ENCODE results near the gene CIAO2B.

CIAO2B gene

DNA sequence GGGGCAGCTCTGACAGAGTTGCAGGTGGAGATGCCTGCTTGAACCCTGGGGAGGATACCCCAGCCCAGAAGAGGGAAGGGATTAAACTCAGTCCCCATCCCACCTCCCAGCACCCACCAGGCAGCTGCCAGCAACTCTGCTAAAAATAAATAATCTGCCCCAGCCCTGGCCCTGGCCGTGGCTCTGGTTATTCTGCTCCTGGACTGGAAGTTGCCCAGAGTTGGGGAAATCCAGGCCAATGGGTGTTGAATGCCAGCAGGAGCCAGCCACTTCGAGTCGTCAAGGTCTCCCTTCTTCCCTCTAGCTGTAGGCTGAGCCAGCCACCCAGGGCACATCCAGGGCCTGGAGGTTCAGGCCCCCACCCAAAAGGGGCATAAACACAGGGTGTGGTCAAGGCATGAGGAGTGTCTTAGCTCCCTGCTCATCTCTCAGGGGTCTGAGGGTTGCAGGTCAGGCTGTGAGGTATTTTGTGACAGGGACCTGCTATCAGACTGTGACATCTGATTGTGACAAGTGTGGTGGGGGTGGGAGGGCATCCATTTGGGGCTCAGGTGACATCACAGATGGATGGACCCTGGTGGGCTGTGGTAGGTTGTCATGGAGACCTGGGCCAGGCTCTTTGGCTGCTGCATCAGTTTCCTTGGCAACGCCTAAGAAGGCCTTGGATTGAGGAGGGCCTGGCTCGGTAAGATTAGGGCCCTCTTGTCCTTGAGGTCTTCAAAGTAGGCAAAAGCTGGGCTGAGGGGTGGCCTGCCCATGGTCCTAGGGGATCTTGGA lies 7.8 kb downstream of the CIAO2B start:
- Histone ChIP-seq H3K4me1 (ENCODE audit: insufficient read depth, low read length, poor library complexity, severe bottlenecking) (no peaks in the 10 kb centered on the region), H3K27me3 (ENCODE audit: insufficient read depth, low read length, poor library complexity, severe bottlenecking) (no peaks in the 10 kb centered on the region), H4K20me1 (ENCODE audit: insufficient read depth, low read length, poor library complexity, severe bottlenecking) (no peaks in the 10 kb centered on the region), H3K79me2 (ENCODE audit: insufficient read depth, low read length) (no peaks in the 10 kb centered on the region), H3K4me2 (ENCODE audit: low read depth, low read length, poor library complexity, severe bottlenecking) (no peak overlapping the region), H3K36me3 (ENCODE audit: insufficient read depth, low read length) (no peaks in the 10 kb centered on the region), H3K9ac (ENCODE audit: low read depth, low read length, poor library complexity, severe bottlenecking) (no peak overlapping the region), H3K9me3 (ENCODE audit: insufficient read depth, low read depth, low read length) (no peaks in the 10 kb centered on the region), H2AFZ (ENCODE audit: low read length) (no peak overlapping the region), H3F3A (ENCODE audit: low read depth) (no peaks in the 10 kb centered on the region), H3K9me2 (replicated peaks; ENCODE audit: low read depth, low read length) (no peaks in the 10 kb centered on the region), H3K4me3 (ENCODE audit: low read length, poor library complexity, severe bottlenecking) (no peak overlapping the region)
- no peak for TF ChIP-seq EZH2phosphoT487 (IDR thresholded peaks at IDR 0.05; ENCODE audit: borderline replicate concordance)
- TF ChIP-seq, protein P1, sequence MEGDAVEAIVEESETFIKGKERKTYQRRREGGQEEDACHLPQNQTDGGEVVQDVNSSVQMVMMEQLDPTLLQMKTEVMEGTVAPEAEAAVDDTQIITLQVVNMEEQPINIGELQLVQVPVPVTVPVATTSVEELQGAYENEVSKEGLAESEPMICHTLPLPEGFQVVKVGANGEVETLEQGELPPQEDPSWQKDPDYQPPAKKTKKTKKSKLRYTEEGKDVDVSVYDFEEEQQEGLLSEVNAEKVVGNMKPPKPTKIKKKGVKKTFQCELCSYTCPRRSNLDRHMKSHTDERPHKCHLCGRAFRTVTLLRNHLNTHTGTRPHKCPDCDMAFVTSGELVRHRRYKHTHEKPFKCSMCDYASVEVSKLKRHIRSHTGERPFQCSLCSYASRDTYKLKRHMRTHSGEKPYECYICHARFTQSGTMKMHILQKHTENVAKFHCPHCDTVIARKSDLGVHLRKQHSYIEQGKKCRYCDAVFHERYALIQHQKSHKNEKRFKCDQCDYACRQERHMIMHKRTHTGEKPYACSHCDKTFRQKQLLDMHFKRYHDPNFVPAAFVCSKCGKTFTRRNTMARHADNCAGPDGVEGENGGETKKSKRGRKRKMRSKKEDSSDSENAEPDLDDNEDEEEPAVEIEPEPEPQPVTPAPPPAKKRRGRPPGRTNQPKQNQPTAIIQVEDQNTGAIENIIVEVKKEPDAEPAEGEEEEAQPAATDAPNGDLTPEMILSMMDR (conservative IDR thresholded peaks at IDR 0.05; ENCODE audit: low read length) = no peak

DNA sequence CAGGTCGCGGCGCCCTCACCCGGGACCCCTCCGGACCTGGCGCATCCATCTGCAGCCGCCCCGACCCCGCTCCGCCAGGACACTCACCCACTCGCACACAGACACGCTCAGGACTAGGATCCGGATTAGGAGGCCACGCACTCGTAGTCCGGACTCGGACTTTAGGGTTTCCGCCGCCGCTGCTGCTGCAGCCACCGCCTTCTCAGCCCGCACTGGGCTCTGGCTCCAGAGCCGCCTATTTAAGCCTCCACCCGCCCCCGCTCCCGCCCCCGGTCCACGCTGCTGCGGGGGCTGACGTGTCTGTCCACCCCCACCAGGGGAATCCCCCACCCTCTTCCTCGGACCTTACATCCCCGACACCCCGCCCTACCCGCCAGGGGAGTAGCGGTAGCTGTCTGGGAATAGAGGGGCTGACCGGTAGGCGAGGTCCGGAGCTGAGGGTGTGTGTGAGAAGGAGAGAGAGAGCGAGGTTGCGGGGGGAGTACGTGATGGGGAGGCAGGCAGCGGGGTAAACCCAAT lies 8.8 kb downstream of the CIAO2B start, which contains the start of gene RRAD:
Gene RRAD (minus strand): TSS at position 214 of the 519 bp plus-strand sequence. CDS start 356 bp downstream, outside the sequence.
- no peaks in the 10 kb centered on the region for H3K9me2 ChIP-seq (replicated peaks; ENCODE audit: low read depth, low read length)
- H3K27me3 ChIP-seq (ENCODE audit: insufficient read depth, low read length, poor library complexity, severe bottlenecking) = no peaks in the 10 kb centered on the region
- TF ChIP-seq, protein P1 (conservative IDR thresholded peaks at IDR 0.05; ENCODE audit: low read length) = no peak
- TF ChIP-seq EZH2phosphoT487 (IDR thresholded peaks at IDR 0.05; ENCODE audit: borderline replicate concordance) = no peak
- no peaks in the 10 kb centered on the region for H3F3A ChIP-seq (ENCODE audit: low read depth)
- H2AFZ ChIP-seq (ENCODE audit: low read length) = no peak within 1 kb of the TSS
- H3K9me3 ChIP-seq (ENCODE audit: insufficient read depth, low read depth, low read length) = no peaks in the 10 kb centered on the region
- no peaks in the 10 kb centered on the region for H3K36me3 ChIP-seq (ENCODE audit: insufficient read depth, low read length)
- H4K20me1 ChIP-seq (ENCODE audit: insufficient read depth, low read length, poor library complexity, severe bottlenecking) = no peaks in the 10 kb centered on the region
- H3K79me2 ChIP-seq (ENCODE audit: insufficient read depth, low read length) = no peaks in the 10 kb centered on the region
- no peak within 1 kb of the TSS for H3K4me3 ChIP-seq (ENCODE audit: low read length, poor library complexity, severe bottlenecking)
- no peak within 1 kb of the TSS for H3K4me2 ChIP-seq (ENCODE audit: low read depth, low read length, poor library complexity, severe bottlenecking)
- no peaks in the 10 kb centered on the region for H3K4me1 ChIP-seq (ENCODE audit: insufficient read depth, low read length, poor library complexity, severe bottlenecking)
- no peak within 1 kb of the TSS for H3K9ac ChIP-seq (ENCODE audit: low read depth, low read length, poor library complexity, severe bottlenecking)

DNA sequence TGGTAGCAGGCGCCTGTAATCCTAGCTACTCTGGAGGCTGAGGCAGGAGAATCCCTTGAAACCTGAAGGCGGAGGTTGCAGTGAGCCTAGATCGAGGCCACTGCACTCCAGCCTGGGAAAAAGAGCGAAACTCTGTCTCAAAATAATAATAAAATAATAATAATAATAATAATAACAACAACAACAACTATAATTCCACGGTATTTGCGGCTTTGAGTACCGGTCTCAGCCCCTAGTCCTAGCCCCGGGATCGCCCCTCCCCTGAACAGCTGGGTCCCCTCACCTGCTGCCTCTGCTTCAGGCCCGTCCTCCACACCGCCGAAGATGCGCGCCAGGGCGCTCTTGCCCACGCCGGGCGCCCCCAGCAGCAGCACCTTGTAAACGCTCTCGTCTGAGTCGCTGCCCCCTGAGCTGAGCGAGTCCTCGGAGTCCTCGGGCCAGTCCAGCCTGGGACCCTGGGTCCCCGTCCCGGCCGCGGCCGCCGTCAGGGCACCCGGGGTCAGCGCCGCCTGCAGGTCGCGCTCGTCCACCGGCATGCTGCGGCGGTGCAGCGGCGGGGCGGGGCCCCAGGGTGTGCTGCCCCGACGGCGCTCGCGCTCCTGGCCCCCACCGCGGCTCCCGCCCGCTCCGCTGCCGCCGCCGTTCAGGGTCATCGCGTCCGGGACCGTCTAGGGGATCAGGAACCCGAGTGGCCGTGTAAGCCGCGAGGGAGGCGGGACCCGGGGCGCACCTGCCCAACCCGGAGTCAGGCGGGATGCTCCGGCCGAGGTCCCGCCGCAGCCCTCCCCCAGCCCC lies 9.5 kb downstream of the CIAO2B start:
- Histone ChIP-seq H3F3A (ENCODE audit: low read depth) (no peaks in the 10 kb centered on the region), H3K36me3 (ENCODE audit: insufficient read depth, low read length) (no peaks in the 10 kb centered on the region), H3K27me3 (ENCODE audit: insufficient read depth, low read length, poor library complexity, severe bottlenecking) (no peaks in the 10 kb centered on the region), H3K4me3 (ENCODE audit: low read length, poor library complexity, severe bottlenecking) (no peak overlapping the region), H3K9ac (ENCODE audit: low read depth, low read length, poor library complexity, severe bottlenecking) (no peak overlapping the region), H3K79me2 (ENCODE audit: insufficient read depth, low read length) (no peaks in the 10 kb centered on the region), H3K9me2 (replicated peaks; ENCODE audit: low read depth, low read length) (no peaks in the 10 kb centered on the region), H3K4me1 (ENCODE audit: insufficient read depth, low read length, poor library complexity, severe bottlenecking) (no peaks in the 10 kb centered on the region), H3K9me3 (ENCODE audit: insufficient read depth, low read depth, low read length) (no peaks in the 10 kb centered on the region), H2AFZ (ENCODE audit: low read length) (no peak overlapping the region), H3K4me2 (ENCODE audit: low read depth, low read length, poor library complexity, severe bottlenecking) (no peak overlapping the region), H4K20me1 (ENCODE audit: insufficient read depth, low read length, poor library complexity, severe bottlenecking) (no peaks in the 10 kb centered on the region)
- TF ChIP-seq, protein P1 (conservative IDR thresholded peaks at IDR 0.05; ENCODE audit: low read length) = no peak
- no peak for TF ChIP-seq EZH2phosphoT487 (IDR thresholded peaks at IDR 0.05; ENCODE audit: borderline replicate concordance)
